ENCODE data around the gene ARL2. TPM values are rescaled to one million over a fixed set of nuclear protein-coding genes. Genes with fewer than 3 reads are reported as not detected.
A peak's percentile ranks its signal among the peaks of the same experiment; 100 is the strongest.

ARL2 gene
- polyA plus RNA-seq, 3 donors, result 34.3 to 40.4 (median 34.4) TPM

DNA sequence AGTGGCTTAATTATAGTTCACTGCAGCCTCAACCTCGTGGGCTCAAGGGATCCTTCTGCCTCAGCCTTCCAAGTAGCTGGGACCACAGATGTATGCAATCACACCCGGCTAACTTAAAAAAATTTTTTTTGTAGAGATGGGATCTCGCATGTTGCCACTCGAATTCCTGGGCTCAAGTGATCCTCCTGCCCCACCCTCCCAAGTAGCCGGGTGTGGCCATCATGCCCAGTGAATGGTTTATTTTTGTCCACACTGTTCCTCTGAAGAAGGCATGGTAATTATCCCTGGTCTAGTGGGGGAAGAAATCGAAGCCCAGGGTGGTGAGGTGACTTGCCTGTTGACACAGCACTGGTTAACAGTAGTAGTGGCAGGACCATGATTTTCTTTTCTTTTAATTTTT lies 28.9 kb downstream of the ARL2 start:
- intact Hi-C loops (cut with micrococcal nuclease), result no loop called here
- H3K4me3 ChIP-seq (replicated peaks in 1 of 3; ENCODE audit: low read depth in 2 of 3, low read length in 3 of 3), result no peak overlapping the region
- H3K4me2 ChIP-seq (replicated peaks; ENCODE audit: extremely low read depth, low read length, poor library complexity, severe bottlenecking), result no peak overlapping the region
- Mint-ChIP-seq H3K4me1 (peaks cover 50% of the 10 kb centered on the region), H3K9me3 (no peaks in the 10 kb centered on the region), H3K27ac (peak overlapping the region in 2 of 7 donors; percentile 32 to 35), H3K4me3 (no peak overlapping the region), H3K36me3 (peaks cover 9 to 31% of the 10 kb centered on the region in 2 donors), H3K27me3 (ENCODE audit: low read depth in 3 of 3) (peaks cover 0 to 5% (median 2%) of the 10 kb centered on the region in 3 donors)
- H3K79me2 ChIP-seq (ENCODE audit: insufficient read depth, low read length), result peaks cover 29% of the 10 kb centered on the region
- no peak overlapping the region for H3K27ac ChIP-seq (ENCODE audit: low read depth in 1 of 2, low read length in 2 of 2)
- no peak for DNase-seq
- no CpG with 5 or more reads among the region's 6 CpGs for WGBS (ENCODE audit: insufficient coverage)
- H2AFZ ChIP-seq (ENCODE audit: insufficient read depth, low read depth, low read length, poor library complexity, severe bottlenecking), result no peak overlapping the region
- H3K9ac ChIP-seq (ENCODE audit: insufficient read depth, low read length, poor library complexity, severe bottlenecking), result no peak overlapping the region
- H3K27me3 ChIP-seq (ENCODE audit: control insufficient read depth in 2 of 2, insufficient read depth in 2 of 2, low read length in 2 of 2), result no peaks in the 10 kb centered on the region
- TF ChIP-seq, protein P1, sequence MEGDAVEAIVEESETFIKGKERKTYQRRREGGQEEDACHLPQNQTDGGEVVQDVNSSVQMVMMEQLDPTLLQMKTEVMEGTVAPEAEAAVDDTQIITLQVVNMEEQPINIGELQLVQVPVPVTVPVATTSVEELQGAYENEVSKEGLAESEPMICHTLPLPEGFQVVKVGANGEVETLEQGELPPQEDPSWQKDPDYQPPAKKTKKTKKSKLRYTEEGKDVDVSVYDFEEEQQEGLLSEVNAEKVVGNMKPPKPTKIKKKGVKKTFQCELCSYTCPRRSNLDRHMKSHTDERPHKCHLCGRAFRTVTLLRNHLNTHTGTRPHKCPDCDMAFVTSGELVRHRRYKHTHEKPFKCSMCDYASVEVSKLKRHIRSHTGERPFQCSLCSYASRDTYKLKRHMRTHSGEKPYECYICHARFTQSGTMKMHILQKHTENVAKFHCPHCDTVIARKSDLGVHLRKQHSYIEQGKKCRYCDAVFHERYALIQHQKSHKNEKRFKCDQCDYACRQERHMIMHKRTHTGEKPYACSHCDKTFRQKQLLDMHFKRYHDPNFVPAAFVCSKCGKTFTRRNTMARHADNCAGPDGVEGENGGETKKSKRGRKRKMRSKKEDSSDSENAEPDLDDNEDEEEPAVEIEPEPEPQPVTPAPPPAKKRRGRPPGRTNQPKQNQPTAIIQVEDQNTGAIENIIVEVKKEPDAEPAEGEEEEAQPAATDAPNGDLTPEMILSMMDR (IDR thresholded peaks at IDR 0.05), result no peak
- no peaks in the 10 kb centered on the region for H3K9me3 ChIP-seq (replicated peaks in 1 of 2; ENCODE audit: control insufficient read depth in 1 of 2, insufficient read depth in 1 of 2, low read length in 2 of 2)
- H3K36me3 ChIP-seq (replicated peaks in 1 of 2; ENCODE audit: control insufficient read depth in 1 of 2, insufficient read depth in 2 of 2, low read length in 2 of 2), result peaks cover 3 to 24% of the 10 kb centered on the region in 2 donors
- H4K20me1 ChIP-seq (ENCODE audit: insufficient read depth, low read length), result peaks cover 4% of the 10 kb centered on the region
- peaks cover 55 to 78% of the 10 kb centered on the region in 2 donors for H3K4me1 ChIP-seq (ENCODE audit: control insufficient read depth in 1 of 2, insufficient read depth in 2 of 2, low read length in 2 of 2)

DNA sequence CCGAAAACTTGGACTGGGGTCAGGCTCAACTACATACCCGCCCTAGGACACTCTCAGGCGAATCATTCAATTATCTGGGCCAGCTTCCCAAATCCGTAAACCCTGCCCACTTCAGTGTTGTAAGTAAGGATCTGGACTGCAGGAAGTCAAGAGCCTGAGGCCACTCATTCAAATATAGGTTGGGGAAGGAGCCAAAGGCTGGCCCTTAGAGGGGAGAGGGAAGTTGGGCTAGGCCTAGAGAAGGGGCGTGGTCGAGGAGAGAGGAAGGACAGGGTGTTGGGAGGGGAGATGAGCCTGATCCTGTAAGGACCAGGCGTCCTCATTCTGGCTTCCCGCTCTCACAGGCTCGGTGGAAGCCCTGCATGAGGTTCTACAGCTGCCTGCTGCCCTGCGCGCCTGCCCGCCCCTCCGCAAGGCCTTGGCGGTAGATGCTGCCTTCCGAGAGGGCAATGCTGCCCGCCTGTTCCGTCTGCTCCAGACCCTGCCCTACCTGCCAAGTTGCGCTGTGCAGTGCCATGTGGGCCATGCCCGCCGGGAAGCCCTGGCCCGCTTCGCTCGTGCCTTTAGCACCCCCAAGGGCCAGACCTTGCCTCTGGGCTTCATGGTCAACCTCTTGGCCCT lies 30.0 kb downstream of the ARL2 start:
- 81% methylated on average over 16 of the region's 23 CpGs for WGBS (ENCODE audit: insufficient coverage)
- peak overlapping the region; percentile 12 for H2AFZ ChIP-seq (ENCODE audit: insufficient read depth, low read depth, low read length, poor library complexity, severe bottlenecking)
- H3K27ac Mint-ChIP-seq, result peak overlapping the region; percentile 43 to 85 (median 71)
- peaks cover 0 to 22% of the 10 kb centered on the region in 2 donors for H3K36me3 Mint-ChIP-seq
- peak; percentile 71 to 73 (median 71) for DNase-seq
- H4K20me1 ChIP-seq (ENCODE audit: insufficient read depth, low read length), result peaks cover 4% of the 10 kb centered on the region
- peaks cover 29% of the 10 kb centered on the region for H3K79me2 ChIP-seq (ENCODE audit: insufficient read depth, low read length)
- peak overlapping the region; percentile 31 for H3K4me2 ChIP-seq (replicated peaks; ENCODE audit: extremely low read depth, low read length, poor library complexity, severe bottlenecking)
- peaks cover 0 to 9% (median 2%) of the 10 kb centered on the region in 3 donors for H3K27me3 Mint-ChIP-seq (ENCODE audit: low read depth in 3 of 3)
- H3K9ac ChIP-seq (ENCODE audit: insufficient read depth, low read length, poor library complexity, severe bottlenecking), result no peak overlapping the region
- TF ChIP-seq, protein P1 (IDR thresholded peaks at IDR 0.05), result no peak
- peaks cover 57 to 80% of the 10 kb centered on the region in 2 donors for H3K4me1 ChIP-seq (ENCODE audit: control insufficient read depth in 1 of 2, insufficient read depth in 2 of 2, low read length in 2 of 2)
- no peaks in the 10 kb centered on the region for H3K9me3 Mint-ChIP-seq
- H3K4me3 ChIP-seq (replicated peaks in 1 of 3; ENCODE audit: low read depth in 2 of 3, low read length in 3 of 3), result peak overlapping the region in 1 of 3 experiments; percentile 42
- peak overlapping the region; percentile 3 to 4 for H3K27ac ChIP-seq (ENCODE audit: low read depth in 1 of 2, low read length in 2 of 2)
- H3K36me3 ChIP-seq (replicated peaks in 1 of 2; ENCODE audit: control insufficient read depth in 1 of 2, insufficient read depth in 2 of 2, low read length in 2 of 2), result peaks cover 3 to 16% of the 10 kb centered on the region in 2 donors
- peaks cover 51% of the 10 kb centered on the region for H3K4me1 Mint-ChIP-seq
- H3K27me3 ChIP-seq (ENCODE audit: control insufficient read depth in 2 of 2, insufficient read depth in 2 of 2, low read length in 2 of 2), result peaks cover 0 to 3% of the 10 kb centered on the region in 2 donors
- intact Hi-C loops (cut with micrococcal nuclease), result no loop called here
- no peaks in the 10 kb centered on the region for H3K9me3 ChIP-seq (replicated peaks in 1 of 2; ENCODE audit: control insufficient read depth in 1 of 2, insufficient read depth in 1 of 2, low read length in 2 of 2)
- peak overlapping the region in 1 of 2 donors; percentile 53 for H3K4me3 Mint-ChIP-seq
